ENCODE results near the gene PODXL2. TPM values are rescaled to one million over a fixed set of nuclear protein-coding genes. Genes with fewer than 3 reads are reported as not detected.
A peak's percentile ranks its signal among the peaks of the same experiment; 100 is the strongest.

The PODXL2 gene
- total RNA-seq, 1 experiment from 2014 or later: 33.6 TPM

DNA sequence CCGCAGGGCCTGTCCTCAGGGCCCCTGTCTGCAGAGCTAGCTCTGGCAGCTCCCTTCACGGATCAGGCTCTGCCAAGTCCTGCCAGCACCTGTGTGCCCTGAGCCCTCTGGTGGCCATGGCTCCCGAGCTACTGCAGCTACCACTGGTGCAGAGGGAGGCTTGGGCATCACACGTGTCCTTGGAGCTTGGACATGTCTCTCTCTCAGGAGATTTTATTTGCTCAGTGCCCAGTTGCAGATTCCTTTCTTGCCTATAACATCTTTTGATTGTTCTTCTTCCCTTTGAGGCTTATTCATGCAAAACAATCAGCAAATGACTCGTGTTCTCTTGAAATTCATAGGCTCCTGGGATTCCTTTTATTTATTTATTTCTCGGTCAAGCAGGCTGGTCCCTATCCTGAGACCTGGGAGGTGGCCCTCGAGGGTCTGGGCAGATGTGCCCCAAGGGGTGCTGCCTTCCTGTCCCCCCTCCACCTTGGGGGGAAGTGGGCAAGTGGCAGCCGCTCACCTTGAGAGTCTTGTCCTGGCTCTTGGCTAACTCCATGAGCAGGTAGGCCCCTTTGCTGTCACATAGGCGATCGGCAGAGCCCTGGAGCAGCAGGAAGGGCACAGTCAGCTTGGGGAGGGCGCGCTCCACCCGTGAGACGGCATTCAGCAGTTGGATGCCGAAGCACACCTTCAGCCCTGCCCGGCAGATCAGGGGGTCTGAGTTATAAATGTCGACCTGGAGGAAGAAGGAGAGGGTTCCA is 65.7 kb downstream of the PODXL2 start (continued):
- TF ChIP-seq, protein P1, sequence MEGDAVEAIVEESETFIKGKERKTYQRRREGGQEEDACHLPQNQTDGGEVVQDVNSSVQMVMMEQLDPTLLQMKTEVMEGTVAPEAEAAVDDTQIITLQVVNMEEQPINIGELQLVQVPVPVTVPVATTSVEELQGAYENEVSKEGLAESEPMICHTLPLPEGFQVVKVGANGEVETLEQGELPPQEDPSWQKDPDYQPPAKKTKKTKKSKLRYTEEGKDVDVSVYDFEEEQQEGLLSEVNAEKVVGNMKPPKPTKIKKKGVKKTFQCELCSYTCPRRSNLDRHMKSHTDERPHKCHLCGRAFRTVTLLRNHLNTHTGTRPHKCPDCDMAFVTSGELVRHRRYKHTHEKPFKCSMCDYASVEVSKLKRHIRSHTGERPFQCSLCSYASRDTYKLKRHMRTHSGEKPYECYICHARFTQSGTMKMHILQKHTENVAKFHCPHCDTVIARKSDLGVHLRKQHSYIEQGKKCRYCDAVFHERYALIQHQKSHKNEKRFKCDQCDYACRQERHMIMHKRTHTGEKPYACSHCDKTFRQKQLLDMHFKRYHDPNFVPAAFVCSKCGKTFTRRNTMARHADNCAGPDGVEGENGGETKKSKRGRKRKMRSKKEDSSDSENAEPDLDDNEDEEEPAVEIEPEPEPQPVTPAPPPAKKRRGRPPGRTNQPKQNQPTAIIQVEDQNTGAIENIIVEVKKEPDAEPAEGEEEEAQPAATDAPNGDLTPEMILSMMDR (IDR thresholded peaks at IDR 0.05): no peak
- TF ChIP-seq TCF7 (CRISPR knock-in tag; IDR thresholded peaks at IDR 0.05; ENCODE audit: low read depth) (no peak), NR3C1 (CRISPR knock-in tag; conservative IDR thresholded peaks at IDR 0.05; ENCODE audit: low read depth) (no peak), ZNF317 (CRISPR knock-in tag; IDR thresholded peaks at IDR 0.05; ENCODE audit: borderline replicate concordance, low read depth) (no peak)

DNA sequence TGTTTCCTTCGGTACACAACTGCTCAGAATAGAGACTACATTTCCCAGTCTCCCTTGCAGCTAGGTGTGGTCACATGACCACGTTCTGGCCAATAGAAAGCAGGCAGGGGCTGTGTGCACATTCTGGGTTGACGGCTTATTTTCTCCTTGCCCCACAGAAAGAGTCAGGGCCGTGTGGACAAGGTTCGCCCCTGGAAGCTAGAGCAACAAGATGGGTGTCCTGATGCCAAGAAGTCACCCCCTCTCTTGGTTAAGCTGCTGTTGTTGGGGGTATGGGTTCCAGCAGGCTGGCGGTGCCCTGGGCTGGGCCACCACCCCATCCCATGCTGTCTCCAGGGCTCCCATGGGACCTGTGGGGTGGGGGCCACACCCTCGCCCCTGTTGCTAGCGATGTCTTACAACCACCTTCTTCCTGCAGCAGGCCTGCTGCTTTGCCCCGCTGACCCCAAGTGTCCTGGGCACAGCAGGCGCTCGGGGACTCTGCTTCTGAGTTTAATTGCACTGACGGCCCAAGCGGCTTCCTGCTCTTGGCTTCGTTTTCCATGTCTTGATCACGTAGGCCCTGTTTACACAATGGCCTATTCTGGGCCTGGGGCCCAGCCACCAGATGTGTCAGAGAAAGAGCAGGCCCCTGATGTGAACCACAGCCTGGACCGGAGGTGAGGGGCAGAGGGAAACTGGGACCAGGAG is 68.7 kb downstream of the PODXL2 start:
- no peak overlapping the region for H3K27ac Mint-ChIP-seq
- ATAC-seq (peak; percentile 67), DNase-seq (ENCODE audit: low spot score) (peak; percentile 64)
- H3K4me1 Mint-ChIP-seq: no peaks in the 10 kb centered on the region; the same call in 1 of the 2 replicates
- TF ChIP-seq NFATC4 (CRISPR knock-in tag; IDR thresholded peaks at IDR 0.05) (no peak), CBFB (CRISPR knock-in tag; IDR thresholded peaks at IDR 0.05; ENCODE audit: low read depth) (no peak), NFYB (CRISPR knock-in tag; conservative IDR thresholded peaks at IDR 0.05; ENCODE audit: low read depth) (peak; percentile 60)
- TF ChIP-seq, protein P2, sequence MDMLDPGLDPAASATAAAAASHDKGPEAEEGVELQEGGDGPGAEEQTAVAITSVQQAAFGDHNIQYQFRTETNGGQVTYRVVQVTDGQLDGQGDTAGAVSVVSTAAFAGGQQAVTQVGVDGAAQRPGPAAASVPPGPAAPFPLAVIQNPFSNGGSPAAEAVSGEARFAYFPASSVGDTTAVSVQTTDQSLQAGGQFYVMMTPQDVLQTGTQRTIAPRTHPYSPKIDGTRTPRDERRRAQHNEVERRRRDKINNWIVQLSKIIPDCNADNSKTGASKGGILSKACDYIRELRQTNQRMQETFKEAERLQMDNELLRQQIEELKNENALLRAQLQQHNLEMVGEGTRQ (CRISPR knock-in tag; IDR thresholded peaks at IDR 0.05): peak; percentile 96
- TF ChIP-seq, protein P3, sequence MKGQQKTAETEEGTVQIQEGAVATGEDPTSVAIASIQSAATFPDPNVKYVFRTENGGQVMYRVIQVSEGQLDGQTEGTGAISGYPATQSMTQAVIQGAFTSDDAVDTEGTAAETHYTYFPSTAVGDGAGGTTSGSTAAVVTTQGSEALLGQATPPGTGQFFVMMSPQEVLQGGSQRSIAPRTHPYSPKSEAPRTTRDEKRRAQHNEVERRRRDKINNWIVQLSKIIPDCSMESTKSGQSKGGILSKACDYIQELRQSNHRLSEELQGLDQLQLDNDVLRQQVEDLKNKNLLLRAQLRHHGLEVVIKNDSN (CRISPR knock-in tag; IDR thresholded peaks at IDR 0.05): peak; percentile 94
- no peaks in the 10 kb centered on the region for H3K36me3 Mint-ChIP-seq
- CTCF ChIA-PET: interaction anchor here (0.7 to 4.8 kb wide), 12 partner anchors 9 to 262 kb away, joined by 3 to 127 read pairs (median 5); no protein-coding TSS in a partner anchor
- POLR2A ChIA-PET: no interaction called here
- peak overlapping the region; percentile 39 for H3K4me3 Mint-ChIP-seq
- no peaks in the 10 kb centered on the region for H3K27me3 Mint-ChIP-seq (ENCODE audit: low read depth)
- H3K9me3 Mint-ChIP-seq: no peaks in the 10 kb centered on the region

DNA sequence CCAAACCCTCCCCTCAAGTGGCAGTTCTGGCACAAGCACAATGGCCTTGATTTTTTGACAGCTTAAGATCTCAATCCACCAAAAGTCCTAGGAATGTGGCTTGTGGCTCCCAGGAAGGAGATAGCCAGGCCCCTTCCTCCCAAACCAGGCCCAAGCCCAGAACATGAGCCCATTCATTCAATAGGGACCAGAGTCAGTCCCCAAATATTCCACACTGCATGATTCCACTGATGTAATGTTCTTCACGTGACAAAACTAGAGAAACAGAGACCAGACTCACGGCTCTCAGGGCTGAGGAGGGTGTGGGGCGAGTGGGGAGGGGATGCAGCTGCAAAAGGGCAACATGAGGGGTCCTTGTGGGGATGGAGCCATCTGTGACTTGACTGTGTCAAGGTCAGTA is 69.3 kb downstream of the PODXL2 start:
- Mint-ChIP-seq H3K4me1 (peaks cover 3% of the 10 kb centered on the region), H3K4me3 (no peak overlapping the region)
- ATAC-seq: no peak

DNA sequence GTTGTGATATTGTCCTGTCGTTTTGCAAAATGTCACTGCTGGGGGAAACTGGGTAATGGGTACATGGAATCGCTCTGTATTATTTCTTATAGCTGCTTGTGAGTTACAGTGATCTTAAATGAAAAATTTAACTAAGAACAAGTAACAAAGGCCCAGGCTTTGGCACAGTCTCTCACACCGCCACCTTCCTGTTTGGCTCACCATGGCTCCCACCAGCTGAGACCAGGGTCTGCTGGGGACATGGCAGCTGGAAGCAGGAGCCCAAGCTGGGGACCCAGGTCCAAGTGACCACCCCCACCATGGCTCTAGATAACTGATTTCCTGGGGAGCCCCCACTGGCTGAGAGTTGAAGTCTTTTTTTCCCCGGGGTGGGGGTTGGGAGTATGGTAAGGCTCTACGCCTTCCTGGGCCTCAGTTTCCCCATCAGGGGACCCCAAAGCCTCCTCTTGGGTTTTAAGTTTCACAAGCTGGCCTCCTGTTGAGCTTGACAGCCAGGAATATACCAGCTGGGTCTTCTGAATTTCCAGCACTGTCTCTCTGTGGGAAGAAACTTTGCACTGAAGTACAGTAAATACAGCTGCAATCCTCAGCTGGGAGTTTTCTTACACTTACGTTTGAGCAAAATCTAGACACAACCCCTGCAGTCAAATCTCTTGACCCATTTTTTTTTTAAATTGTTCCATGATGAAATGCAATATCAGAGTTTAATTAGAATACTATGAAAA is 69.9 kb downstream of the PODXL2 start:
- no peaks in the 10 kb centered on the region for H3K36me3 Mint-ChIP-seq
- no peak overlapping the region for H3K4me3 Mint-ChIP-seq
- CTCF ChIA-PET: interaction anchor here (1.0 kb wide), 1 partner anchor 124 kb away, joined by 4 read pairs; no protein-coding TSS in a partner anchor
- no peaks in the 10 kb centered on the region for H3K27me3 Mint-ChIP-seq (ENCODE audit: low read depth)
- H3K4me1 Mint-ChIP-seq: peaks cover 3% of the 10 kb centered on the region
- peaks cover 9% of the 10 kb centered on the region for H3K9me3 Mint-ChIP-seq
- ATAC-seq (no peak), DNase-seq (ENCODE audit: low spot score) (no peak)
- POLR2A ChIA-PET: no interaction called here
- H3K27ac Mint-ChIP-seq: no peak overlapping the region
- no peak for TF ChIP-seq NFYB (CRISPR knock-in tag; conservative IDR thresholded peaks at IDR 0.05; ENCODE audit: low read depth)
- TF ChIP-seq ZNF423 (CRISPR knock-in tag; IDR thresholded peaks at IDR 0.05): no peak
- TF ChIP-seq, protein P4, sequence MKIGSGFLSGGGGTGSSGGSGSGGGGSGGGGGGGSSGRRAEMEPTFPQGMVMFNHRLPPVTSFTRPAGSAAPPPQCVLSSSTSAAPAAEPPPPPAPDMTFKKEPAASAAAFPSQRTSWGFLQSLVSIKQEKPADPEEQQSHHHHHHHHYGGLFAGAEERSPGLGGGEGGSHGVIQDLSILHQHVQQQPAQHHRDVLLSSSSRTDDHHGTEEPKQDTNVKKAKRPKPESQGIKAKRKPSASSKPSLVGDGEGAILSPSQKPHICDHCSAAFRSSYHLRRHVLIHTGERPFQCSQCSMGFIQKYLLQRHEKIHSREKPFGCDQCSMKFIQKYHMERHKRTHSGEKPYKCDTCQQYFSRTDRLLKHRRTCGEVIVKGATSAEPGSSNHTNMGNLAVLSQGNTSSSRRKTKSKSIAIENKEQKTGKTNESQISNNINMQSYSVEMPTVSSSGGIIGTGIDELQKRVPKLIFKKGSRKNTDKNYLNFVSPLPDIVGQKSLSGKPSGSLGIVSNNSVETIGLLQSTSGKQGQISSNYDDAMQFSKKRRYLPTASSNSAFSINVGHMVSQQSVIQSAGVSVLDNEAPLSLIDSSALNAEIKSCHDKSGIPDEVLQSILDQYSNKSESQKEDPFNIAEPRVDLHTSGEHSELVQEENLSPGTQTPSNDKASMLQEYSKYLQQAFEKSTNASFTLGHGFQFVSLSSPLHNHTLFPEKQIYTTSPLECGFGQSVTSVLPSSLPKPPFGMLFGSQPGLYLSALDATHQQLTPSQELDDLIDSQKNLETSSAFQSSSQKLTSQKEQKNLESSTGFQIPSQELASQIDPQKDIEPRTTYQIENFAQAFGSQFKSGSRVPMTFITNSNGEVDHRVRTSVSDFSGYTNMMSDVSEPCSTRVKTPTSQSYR (CRISPR knock-in tag; IDR thresholded peaks at IDR 0.05): no peak
- TF ChIP-seq JUN (CRISPR knock-in tag; IDR thresholded peaks at IDR 0.05): no peak
- TF ChIP-seq MXD4 (CRISPR knock-in tag; IDR thresholded peaks at IDR 0.05; ENCODE audit: borderline replicate concordance): no peak
- no peak for TF ChIP-seq TP53 (CRISPR knock-in tag; IDR thresholded peaks at IDR 0.05)
- TF ChIP-seq, protein P5, sequence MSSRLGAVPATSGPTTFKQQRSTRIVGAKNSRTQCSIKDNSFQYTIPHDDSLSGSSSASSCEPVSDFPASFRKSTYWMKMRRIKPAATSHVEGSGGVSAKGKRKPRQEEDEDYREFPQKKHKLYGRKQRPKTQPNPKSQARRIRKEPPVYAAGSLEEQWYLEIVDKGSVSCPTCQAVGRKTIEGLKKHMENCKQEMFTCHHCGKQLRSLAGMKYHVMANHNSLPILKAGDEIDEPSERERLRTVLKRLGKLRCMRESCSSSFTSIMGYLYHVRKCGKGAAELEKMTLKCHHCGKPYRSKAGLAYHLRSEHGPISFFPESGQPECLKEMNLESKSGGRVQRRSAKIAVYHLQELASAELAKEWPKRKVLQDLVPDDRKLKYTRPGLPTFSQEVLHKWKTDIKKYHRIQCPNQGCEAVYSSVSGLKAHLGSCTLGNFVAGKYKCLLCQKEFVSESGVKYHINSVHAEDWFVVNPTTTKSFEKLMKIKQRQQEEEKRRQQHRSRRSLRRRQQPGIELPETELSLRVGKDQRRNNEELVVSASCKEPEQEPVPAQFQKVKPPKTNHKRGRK (CRISPR knock-in tag; IDR thresholded peaks at IDR 0.05; ENCODE audit: borderline replicate concordance): no peak
- no peak for TF ChIP-seq ATF1 (CRISPR knock-in tag; IDR thresholded peaks at IDR 0.05)

More for the DNA sequence above, 69.3 kb downstream of the PODXL2 start:
- H3K27ac Mint-ChIP-seq: no peak overlapping the region
- ChIA-PET CTCF (interaction anchor here (4.8 kb wide), 1 partner anchor 17 kb away, joined by 127 read pairs; no protein-coding TSS in a partner anchor), POLR2A (no interaction called here)
- H3K36me3 Mint-ChIP-seq: no peaks in the 10 kb centered on the region
- no peak for DNase-seq (ENCODE audit: low spot score)
- peaks cover 3% of the 10 kb centered on the region for H3K9me3 Mint-ChIP-seq
- TF ChIP-seq ZNF219 (CRISPR knock-in tag; IDR thresholded peaks at IDR 0.05; ENCODE audit: borderline replicate concordance) (no peak), MXD4 (CRISPR knock-in tag; IDR thresholded peaks at IDR 0.05; ENCODE audit: borderline replicate concordance) (no peak), CREM (CRISPR knock-in tag; IDR thresholded peaks at IDR 0.05) (no peak), NR2C2 (CRISPR knock-in tag; IDR thresholded peaks at IDR 0.05) (no peak)
- TF ChIP-seq, protein P6, sequence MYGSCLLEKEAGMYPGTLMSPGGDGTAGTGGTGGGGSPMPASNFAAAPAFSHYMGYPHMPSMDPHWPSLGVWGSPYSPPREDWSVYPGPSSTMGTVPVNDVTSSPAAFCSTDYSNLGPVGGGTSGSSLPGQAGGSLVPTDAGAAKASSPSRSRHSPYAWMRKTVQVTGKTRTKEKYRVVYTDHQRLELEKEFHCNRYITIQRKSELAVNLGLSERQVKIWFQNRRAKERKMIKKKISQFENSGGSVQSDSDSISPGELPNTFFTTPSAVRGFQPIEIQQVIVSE (CRISPR knock-in tag; IDR thresholded peaks at IDR 0.05; ENCODE audit: borderline replicate concordance): no peak
- no peaks in the 10 kb centered on the region for H3K27me3 Mint-ChIP-seq (ENCODE audit: low read depth)
